SK-N-DZ (cell line): ENCODE data around the gene N4BP2L1. TPM values are rescaled to one million over a fixed set of nuclear protein-coding genes. Genes with fewer than 3 reads are reported as not detected.

Experiments used
- DNase-seq: peaks from one replicate; pipeline ENCODE4 v3.0.0-alpha.2; 2015; ENCODE audit warnings: low spot score
- polyA plus RNA-seq, 2 experiments: library from polyadenylated mRNA; depleted of rRNA; stranded (reverse); fragments of >200 nt; gene quantifications; 2 replicates each; pipeline ENCODE4 v1.2.3, GENCODE V29; 2014

The N4BP2L1 gene
- 28.1 and 32.6 TPM in 2 replicates for polyA plus RNA-seq (2014; cell fraction: cytosol; rRNA removed)
- 21.0 and 29.5 TPM in 2 replicates for polyA plus RNA-seq (2014; cell fraction: nucleus; rRNA removed)

GRCh38 chr13:32427852-32428580 lies at the start of gene N4BP2L1:
Gene N4BP2L1, minus strand, starts transcription at chr13:32428130. Its CDS starts 48 bp downstream, at chr13:32428082.
- DNase-seq, result peak; percentile 81

GRCh38 chr13:32476892-32477291 lies 49.0 kb upstream of the N4BP2L1 start:
- no peak for DNase-seq

- no peak for DNase-seq
These were observed 48.2 kb upstream of the N4BP2L1 start for GRCh38 chr13:32476021-32476731.

GRCh38 chr13:32474999-32475792 lies 47.3 kb upstream of the N4BP2L1 start:
- peak; percentile 70 for DNase-seq

GRCh38 chr13:32473650-32474049 lies 45.7 kb upstream of the N4BP2L1 start:
- DNase-seq, result no peak

GRCh38 chr13:32472194-32472621 lies 44.3 kb upstream of the N4BP2L1 start:
- DNase-seq, result no peak

- no peak for DNase-seq
These were observed 43.4 kb upstream of the N4BP2L1 start for GRCh38 chr13:32471187-32471922.

GRCh38 chr13:32468502-32469142 lies 40.7 kb upstream of the N4BP2L1 start:
- no peak for DNase-seq

- DNase-seq, result no peak
These were observed 28.7 kb upstream of the N4BP2L1 start for GRCh38 chr13:32456591-32456990.

- no peak for DNase-seq
These were observed 27.6 kb upstream of the N4BP2L1 start for GRCh38 chr13:32455594-32455903.

GRCh38 chr13:32454886-32455593 lies 27.1 kb upstream of the N4BP2L1 start:
- DNase-seq, result no peak

GRCh38 chr13:32453981-32454380 lies 26.1 kb upstream of the N4BP2L1 start:
- no peak for DNase-seq

- no peak for DNase-seq
These were observed 21.0 kb upstream of the N4BP2L1 start for GRCh38 chr13:32448972-32449371.

- no peak for DNase-seq
These were observed 20.1 kb upstream of the N4BP2L1 start for GRCh38 chr13:32447894-32448623.

GRCh38 chr13:32446773-32447465 lies 19.0 kb upstream of the N4BP2L1 start:
- peak; percentile 11 for DNase-seq

GRCh38 chr13:32446220-32446619 lies 18.3 kb upstream of the N4BP2L1 start:
- no peak for DNase-seq

GRCh38 chr13:32445461-32445860 lies 17.5 kb upstream of the N4BP2L1 start:
- no peak for DNase-seq

GRCh38 chr13:32443111-32443510 lies 15.2 kb upstream of the N4BP2L1 start:
- no peak for DNase-seq

- DNase-seq, result no peak
These were observed 10.9 kb upstream of the N4BP2L1 start for GRCh38 chr13:32438871-32439270.
